Heart right ventricle (tissue), 16 donors: ENCODE data around the gene PHKA2. TPM values are rescaled to one million over a fixed set of nuclear protein-coding genes. Genes with fewer than 3 reads are reported as not detected.

Experiments used
- ATAC-seq, 8 donors: fragments of 200-7000 bp; cut with Tn5 transposase; one replicate each; pipeline ENCODE4 v1.9.1; 2020; ENCODE audit warnings: mild to moderate bottlenecking in 8 of 8, moderate library complexity in 8 of 8, moderate number of reproducible peaks in 1 of 8
- DNase-seq, 2 donors: peaks; one replicate each; pipeline ENCODE4 v3.0.0-alpha.2; 2020
- H3K27ac ChIP-seq, 10 donors: fragments of 200-600 bp; sonication (generic) in 2 of 10; one replicate each; pipeline versions ENCODE4 v1.5.0 to v1.8.0; 2020 to 2022; ENCODE audit warnings: mild to moderate bottlenecking in 3 of 10
- H3K27me3 ChIP-seq, 7 donors: fragments of 200-600 bp; one replicate each; pipeline ENCODE4 v1.8.0; 2021 to 2022; ENCODE audit warnings: mild to moderate bottlenecking in 2 of 7
- H3K36me3 ChIP-seq, 9 donors: fragments of 200-600 bp; sonication (generic) in 1 of 9; one replicate each; pipeline versions ENCODE4 v1.5.0 to v1.8.0; 2020 to 2022; ENCODE audit warnings: mild to moderate bottlenecking in 2 of 9
- H3K4me1 ChIP-seq, 9 donors: fragments of 200-600 bp; sonication (generic) in 1 of 9; one replicate each; pipeline versions ENCODE4 v1.5.0 to v1.8.0; 2020 to 2022; ENCODE audit warnings: mild to moderate bottlenecking in 4 of 9
- H3K4me3 ChIP-seq, 10 donors: fragments of 200-600 bp; sonication (generic) in 2 of 10; one replicate each; pipeline versions ENCODE4 v1.5.0 to v1.8.0; 2020 to 2022; ENCODE audit warnings: mild to moderate bottlenecking in 7 of 10, moderate library complexity in 2 of 10
- H3K9me3 ChIP-seq, 11 donors: fragments of 200-600 bp in 10 of 11; sonication (generic) in 2 of 11; one replicate each; pipeline versions ENCODE4 v1.5.0 to v1.8.0; 2013 to 2022; ENCODE audit warnings: mild to moderate bottlenecking in 2 of 11, control low read depth in 1 of 11, moderate library complexity in 1 of 11
- WGBS, 2 donors: extraction: QIAGEN DNeasy Blood & Tissue Kit; methylation state at CpG; one replicate each; pipeline ENCODE4 v1.1.7; 2013; ENCODE audit warnings: inconsistent platforms in 1 of 2; 5-methylcytosine and 5-hydroxymethylcytosine counted together
- intact Hi-C, 10 donors: fragments of 100-400 bp; cut with DNase I; formaldehyde crosslinking; loops; one replicate each; pipeline versions ENCODE4 v1.11.1 to v1.14.2; 2022
- polyA plus RNA-seq, 2 donors: library from polyadenylated mRNA; stranded (reverse); fragments of 200-250 nt; gene quantifications; one replicate each; pipeline ENCODE4 v1.2.3, GENCODE V29; 2013
- total RNA-seq, 10 donors: library from RNA; stranded (reverse); fragmentation: NEBNext Ultra II Directional in 3 of 10; extraction: Animal tissue kit (Norgen Biotek cat#: 25700) in 3 of 10; gene quantifications; one replicate each; pipeline versions ENCODE4 v1.2.1 to v1.2.4, GENCODE V29; 2021 to 2023
- TF ChIP-seq, protein P1 (sequence below), 9 donors: fragments of 200-600 bp; sonication (generic) in 2 of 9; IDR thresholded peaks; one replicate each; pipeline versions ENCODE4 v1.5.0 to v1.8.0; 2021 to 2022; ENCODE audit warnings: antibody characterized with exemption in 9 of 9, mild to moderate bottlenecking in 5 of 9, moderate library complexity in 1 of 9
- donor health status: Arrhythmogenic right ventricular cardiomyopathy.
- donor health status: ischemic (EF 13 %, LVEDD 7.1; RV severe dilation, severe dysfunction).
- donor health status: healthy with polysubstance abuse.
- donor health status: DM: no; HTN: yes; CAD: no.
- donor health status: DM: no; HTN: no; CAD: no.
- donor health status: ischemic (EF 25% LVEDD 6.9; RV normal size, moderate dysfunction).
- donor health status: ischemic (EF 25% LVEDD 5.7; RV mildly dilated, moderate dysfunction).
- donor health status: healthy.
- donor health status: DM: yes; HTN: yes; CAD: no.
- donor health status: Ischemic cardiomyopathy.
- donor health status: ischemic (EF 35%, LVEDD 5.7; RV mildly dilated, moderate dysfunction).
- donor health status: nonischemic (EF 11% LVEDD 7.7; RV severe dilation, severe dysfunction).
- donor health status: DM: yes; HTN: yes; CAD: no.
- donor health status: PGD.
- donor health status: ischemic (EF 29% LVEDD 5.4; RV normal size, mild dysfunction).
- donor health status: nonischemic (EF 23%, LVEDD 6.1; RV moderate dilation, normal function).

The PHKA2 gene
- total and polyA plus RNA-seq, 12 donors: 15.6 to 61.1 (median 25.3) TPM

DNA sequence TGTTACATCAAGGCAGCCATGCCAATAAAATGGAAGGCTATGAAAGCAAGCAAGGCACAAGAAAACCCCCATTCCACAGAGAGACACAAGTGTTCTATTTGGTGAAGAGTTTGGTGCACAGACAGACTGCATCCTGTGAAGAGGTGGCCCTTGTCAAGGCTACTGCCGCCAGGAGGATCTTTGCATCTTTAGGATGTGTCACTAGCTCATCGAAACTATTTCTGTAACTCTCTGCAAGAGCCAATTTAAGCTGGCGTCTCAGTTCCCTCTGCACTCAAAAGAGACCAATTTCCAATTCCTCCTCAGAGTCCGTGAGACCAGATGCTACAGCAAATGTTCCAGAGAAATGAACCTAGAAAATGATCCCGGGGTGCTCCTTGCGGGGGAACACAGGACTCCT, 91.0 kb downstream of the PHKA2 start:
- no peak overlapping the region for H3K27ac ChIP-seq
- no peak overlapping the region for H3K4me3 ChIP-seq
- TF ChIP-seq, protein P1, sequence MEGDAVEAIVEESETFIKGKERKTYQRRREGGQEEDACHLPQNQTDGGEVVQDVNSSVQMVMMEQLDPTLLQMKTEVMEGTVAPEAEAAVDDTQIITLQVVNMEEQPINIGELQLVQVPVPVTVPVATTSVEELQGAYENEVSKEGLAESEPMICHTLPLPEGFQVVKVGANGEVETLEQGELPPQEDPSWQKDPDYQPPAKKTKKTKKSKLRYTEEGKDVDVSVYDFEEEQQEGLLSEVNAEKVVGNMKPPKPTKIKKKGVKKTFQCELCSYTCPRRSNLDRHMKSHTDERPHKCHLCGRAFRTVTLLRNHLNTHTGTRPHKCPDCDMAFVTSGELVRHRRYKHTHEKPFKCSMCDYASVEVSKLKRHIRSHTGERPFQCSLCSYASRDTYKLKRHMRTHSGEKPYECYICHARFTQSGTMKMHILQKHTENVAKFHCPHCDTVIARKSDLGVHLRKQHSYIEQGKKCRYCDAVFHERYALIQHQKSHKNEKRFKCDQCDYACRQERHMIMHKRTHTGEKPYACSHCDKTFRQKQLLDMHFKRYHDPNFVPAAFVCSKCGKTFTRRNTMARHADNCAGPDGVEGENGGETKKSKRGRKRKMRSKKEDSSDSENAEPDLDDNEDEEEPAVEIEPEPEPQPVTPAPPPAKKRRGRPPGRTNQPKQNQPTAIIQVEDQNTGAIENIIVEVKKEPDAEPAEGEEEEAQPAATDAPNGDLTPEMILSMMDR (IDR thresholded peaks at IDR 0.05): no peak
- H3K36me3 ChIP-seq: peaks cover 0 to 13% (median 0%) of the 10 kb centered on the region in 9 donors
- no peak for ATAC-seq
- 79 to 82% methylated on average over 6 of the region's 6 CpGs for WGBS, 2 donors
- no peak for DNase-seq
- intact Hi-C loops: loop anchor here in 2 of 10 donors (5.0 to 10.0 kb wide), 2 partner anchors 478 to 481 kb away; no protein-coding TSS in a partner anchor
- H3K9me3 ChIP-seq: no peaks in the 10 kb centered on the region
- H3K27me3 ChIP-seq: no peaks in the 10 kb centered on the region
- H3K4me1 ChIP-seq: peaks cover 0 to 26% (median 9%) of the 10 kb centered on the region in 9 donors

DNA sequence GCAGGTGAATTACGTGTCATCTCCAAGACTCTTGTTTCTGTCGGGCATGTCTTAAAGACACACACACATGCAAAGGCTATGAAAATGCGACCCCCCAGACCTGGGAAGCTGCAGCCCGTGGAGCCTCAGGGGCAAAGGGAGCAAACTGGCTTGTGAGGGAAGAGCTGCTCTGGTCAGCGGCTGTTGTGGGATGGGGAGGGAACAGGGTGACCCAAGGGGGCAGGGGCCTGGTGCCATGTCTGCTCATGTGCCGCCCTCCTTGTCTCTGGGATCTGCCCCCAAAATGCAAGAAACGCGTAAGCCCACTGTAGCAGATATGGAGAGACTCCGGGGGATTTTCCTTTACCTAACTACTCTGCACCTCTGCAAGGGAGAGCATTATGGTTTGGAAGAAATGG, 92.4 kb downstream of the PHKA2 start:
- WGBS, 2 donors: 86 to 88% methylated on average over 8 to 9 of the region's 9 CpGs
- intact Hi-C loops: loop anchor here in 2 of 10 donors (5.0 to 10.0 kb wide), 2 partner anchors 477 to 479 kb away; no protein-coding TSS in a partner anchor

DNA sequence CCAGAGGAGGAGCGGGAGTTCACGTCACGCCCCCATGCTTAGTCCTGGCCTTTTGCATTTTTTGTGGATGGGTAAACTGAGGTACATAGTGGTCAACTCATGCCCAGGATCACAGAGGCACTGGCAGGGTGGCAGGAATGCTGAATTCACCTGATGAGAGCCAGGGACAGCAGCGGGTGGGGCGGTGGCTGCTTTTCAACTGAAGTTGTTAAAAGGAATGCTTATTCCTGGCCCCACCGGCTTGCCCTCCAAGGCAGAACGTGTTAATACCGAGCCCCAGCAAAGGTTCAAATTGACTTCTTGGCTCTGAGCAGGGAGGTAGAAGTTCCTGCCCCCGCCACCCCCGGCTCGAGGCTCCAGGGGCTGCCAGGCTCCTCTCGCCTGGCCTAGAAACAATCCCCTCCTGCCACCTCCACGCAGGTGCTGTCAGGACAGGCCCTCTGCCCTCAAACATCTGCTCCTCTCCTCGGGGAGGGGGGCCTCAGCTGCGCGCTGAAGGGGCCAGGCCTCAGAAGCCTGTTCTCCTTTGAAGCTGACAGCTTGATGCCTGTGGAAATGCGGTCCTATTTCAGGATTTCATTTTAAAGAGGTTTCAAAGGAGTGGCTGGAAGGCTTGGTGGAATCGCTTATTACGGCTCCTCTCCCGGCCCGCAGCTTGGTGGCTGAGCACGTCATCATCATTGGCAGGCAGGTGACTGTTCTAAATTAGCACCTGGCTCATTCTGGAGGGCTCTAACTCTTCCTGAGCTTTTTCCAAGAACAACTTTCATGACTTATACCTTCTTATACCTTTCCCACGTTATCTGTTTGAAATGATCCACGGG, 93.0 kb downstream of the PHKA2 start:
- intact Hi-C loops: loop anchor here in 2 of 10 donors (5.0 to 10.0 kb wide), 2 partner anchors 476 to 479 kb away; no protein-coding TSS in a partner anchor
- Histone ChIP-seq H3K27me3 (no peaks in the 10 kb centered on the region), H3K4me3 (no peak overlapping the region), H3K27ac (peak overlapping the region in 4 of 10 donors; percentile 30 to 53 (median 36)), H3K9me3 (no peaks in the 10 kb centered on the region), H3K36me3 (peaks cover 0 to 3% (median 0%) of the 10 kb centered on the region in 9 donors), H3K4me1 (peaks cover 0 to 34% (median 19%) of the 10 kb centered on the region in 9 donors)
- TF ChIP-seq, protein P1 (IDR thresholded peaks at IDR 0.05): no peak
- 61 to 71% methylated on average over 23 to 24 of the region's 24 CpGs for WGBS, 2 donors
- no peak for ATAC-seq
- no peak for DNase-seq

More for the DNA sequence above, 92.4 kb downstream of the PHKA2 start:
- DNase-seq: no peak
- Histone ChIP-seq H3K4me3 (no peak overlapping the region), H3K36me3 (peaks cover 0 to 4% (median 0%) of the 10 kb centered on the region in 9 donors), H3K27ac (no peak overlapping the region), H3K9me3 (no peaks in the 10 kb centered on the region), H3K27me3 (no peaks in the 10 kb centered on the region), H3K4me1 (peaks cover 0 to 36% (median 22%) of the 10 kb centered on the region in 9 donors)
- no peak for ATAC-seq
- TF ChIP-seq, protein P1 (IDR thresholded peaks at IDR 0.05): no peak

- Histone ChIP-seq H3K36me3 (peaks cover 0 to 3% (median 0%) of the 10 kb centered on the region in 9 donors), H3K27ac (no peak overlapping the region), H3K4me1 (peaks cover 0 to 36% (median 24%) of the 10 kb centered on the region in 9 donors), H3K9me3 (no peaks in the 10 kb centered on the region), H3K4me3 (no peak overlapping the region), H3K27me3 (no peaks in the 10 kb centered on the region)
- ATAC-seq (no peak), DNase-seq (no peak)
- intact Hi-C loops: loop anchor here in 2 of 10 donors (5.0 to 10.0 kb wide), 2 partner anchors 475 to 478 kb away; no protein-coding TSS in a partner anchor
- TF ChIP-seq, protein P1 (IDR thresholded peaks at IDR 0.05): no peak
- WGBS, 2 donors: 42 to 49% methylated on average over 7 of the region's 7 CpGs
These were observed 93.9 kb downstream of the PHKA2 start for GRCh38 chrX:18890049-18890381.
